GM18499 (cell line): ENCODE data around the gene C4orf50.

Experiments
- ATAC-seq: cut with Tn5 transposase; IDR thresholded peaks from one replicate; pipeline ENCODE4 v1.9.1; 2021; ENCODE audit warnings: moderate number of reproducible peaks; ENCODE audit not compliant: insufficient read depth, unreplicated experiment

C4orf50 gene

GRCh38 chr4:5927116-5927515 is 91.1 kb downstream of the C4orf50 start:
- ATAC-seq: no peak

- no peak for ATAC-seq
Measured at GRCh38 chr4:5926598-5926997, 91.6 kb downstream of the C4orf50 start.

GRCh38 chr4:5925419-5926200 is 92.6 kb downstream of the C4orf50 start:
- ATAC-seq: no peak

GRCh38 chr4:5924461-5925125 is 93.6 kb downstream of the C4orf50 start:
- ATAC-seq: no peak

GRCh38 chr4:5923376-5923775 is 94.9 kb downstream of the C4orf50 start:
- no peak for ATAC-seq

- ATAC-seq: no peak
Measured at GRCh38 chr4:5922556-5922955, 95.7 kb downstream of the C4orf50 start.

- ATAC-seq: no peak
Measured at GRCh38 chr4:5921981-5922380, 96.2 kb downstream of the C4orf50 start.

GRCh38 chr4:5921101-5921980 is 96.9 kb downstream of the C4orf50 start:
- no peak for ATAC-seq

GRCh38 chr4:5919571-5919970 is 98.7 kb downstream of the C4orf50 start:
- ATAC-seq: no peak

- no peak for ATAC-seq
Measured at GRCh38 chr4:5919044-5919443, 99.2 kb downstream of the C4orf50 start.

GRCh38 chr4:5918331-5918985 is 99.8 kb downstream of the C4orf50 start:
- no peak for ATAC-seq

- ATAC-seq: no peak
Measured at GRCh38 chr4:5917672-5918071, 100.6 kb downstream of the C4orf50 start.

- ATAC-seq: no peak
Measured at GRCh38 chr4:5916229-5916628, 102.0 kb downstream of the C4orf50 start.

GRCh38 chr4:5913454-5913853 is 104.8 kb downstream of the C4orf50 start:
- no peak for ATAC-seq

- no peak for ATAC-seq
Measured at GRCh38 chr4:5912614-5913019, 105.6 kb downstream of the C4orf50 start.

- ATAC-seq: no peak
Measured at GRCh38 chr4:5908876-5909427, 109.3 kb downstream of the C4orf50 start.

GRCh38 chr4:5906191-5906590 is 112.0 kb downstream of the C4orf50 start:
- no peak for ATAC-seq

GRCh38 chr4:5905714-5906113 is 112.5 kb downstream of the C4orf50 start:
- ATAC-seq: no peak

GRCh38 chr4:5900844-5901243 is 117.4 kb downstream of the C4orf50 start:
- no peak for ATAC-seq

GRCh38 chr4:5899881-5900280 is 118.3 kb downstream of the C4orf50 start:
- no peak for ATAC-seq
